Activated CD4-positive, alpha-beta memory T cell treated with anti-CD3 and anti-CD28 coated beads, Interleukin-2, amount 10 ng/mL, durations not matched to agents 7 days and 5 days (primary cell): ENCODE data around the gene KIF3B. TPM values are rescaled to one million over a fixed set of nuclear protein-coding genes. Genes with fewer than 3 reads are reported as not detected.
"Not testable (repeated sequence)": the region's sequence is repeated elsewhere in the genome, so short reads cannot be mapped to it uniquely, and the experiment has no call there.

Experiments
- CTCF ChIA-PET: fragments of 350-600 bp; sonication (Branson Sonifier 250); formaldehyde crosslinking; loops from one replicate; lab custom pipeline; 2021; ENCODE audit warnings: antibody characterized with exemption, inconsistent platforms; lab: Charles Lee
- POLR2A ChIA-PET: fragments of 350-600 bp; sonication (Branson Sonifier 250); formaldehyde crosslinking; loops from one replicate; lab custom pipeline; 2021; ENCODE audit warnings: antibody characterized with exemption; lab: Charles Lee
- DNase-seq: peaks from one replicate; pipeline ENCODE4 v3.0.0-alpha.2; 2020
- H3K27ac Mint-ChIP-seq: one replicate; pipeline ENCODE4 v1.8.0; 2021; ENCODE audit warnings: mild to moderate bottlenecking, mixed read lengths
- H3K27me3 Mint-ChIP-seq: one replicate; pipeline ENCODE4 v1.8.0; 2021; ENCODE audit warnings: mixed read lengths
- H3K36me3 Mint-ChIP-seq: one replicate; pipeline ENCODE4 v1.8.0; 2021; ENCODE audit warnings: low read depth, mixed read lengths
- H3K4me1 Mint-ChIP-seq: one replicate; pipeline ENCODE4 v1.8.0; 2021; ENCODE audit warnings: mixed read lengths
- H3K4me3 Mint-ChIP-seq: one replicate; pipeline ENCODE4 v1.8.0; 2021; ENCODE audit warnings: mild to moderate bottlenecking, mixed read lengths
- H3K9me3 Mint-ChIP-seq: one replicate; pipeline ENCODE4 v1.8.0; 2021; ENCODE audit warnings: mixed read lengths
- total RNA-seq, 2 experiments: library from RNA; stranded (reverse); gene quantifications; one replicate each; pipeline ENCODE4 v1.2.3, GENCODE V29; 2021

The KIF3B gene
- total RNA-seq, 2 experiments from 2014 or later: 23.1 to 23.4 TPM

GRCh38 chr20:32261644-32262043 lies 15.8 kb upstream of the KIF3B start:
- no peak for DNase-seq
- POLR2A ChIA-PET: no interaction called here
- Mint-ChIP-seq H3K36me3 (no peaks in the 10 kb centered on the region), H3K4me1 (peaks cover under 1% of the 10 kb centered on the region), H3K9me3 (no peaks in the 10 kb centered on the region), H3K27ac (no peak overlapping the region), H3K27me3 (no peaks in the 10 kb centered on the region), H3K4me3 (no peak overlapping the region)
- CTCF ChIA-PET: no interaction called here

- Mint-ChIP-seq H3K9me3 (no peaks in the 10 kb centered on the region), H3K4me1 (no peaks in the 10 kb centered on the region), H3K27me3 (no peaks in the 10 kb centered on the region), H3K36me3 (no peaks in the 10 kb centered on the region), H3K27ac (no peak overlapping the region), H3K4me3 (no peak overlapping the region)
- ChIA-PET POLR2A (no interaction called here), CTCF (no interaction called here)
- no peak for DNase-seq
Measured at GRCh38 chr20:32263398-32263954, 14.0 kb upstream of the KIF3B start.

DNA sequence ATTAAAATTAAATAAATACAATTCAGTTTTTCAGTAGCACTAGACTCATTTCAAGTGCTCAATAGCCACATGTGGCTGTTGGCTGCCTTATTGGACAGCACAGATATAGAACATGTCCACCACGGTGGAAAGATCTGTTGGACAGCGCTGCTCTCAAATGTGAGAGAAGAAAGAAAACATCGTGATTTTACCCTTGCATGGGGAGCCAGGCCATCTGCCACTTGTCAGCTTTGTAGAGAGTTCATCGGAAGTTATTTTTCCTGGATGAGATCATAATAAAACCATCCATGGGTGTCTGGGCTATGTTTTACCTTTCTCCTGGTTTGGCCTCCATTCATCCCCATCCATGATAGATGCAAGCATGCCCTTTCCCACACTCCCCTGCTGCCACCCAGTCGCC lies 5.8 kb upstream of the KIF3B start:
- no peak for DNase-seq
- CTCF ChIA-PET: no interaction called here
- Mint-ChIP-seq H3K36me3 (no peaks in the 10 kb centered on the region), H3K27me3 (peaks cover 2% of the 10 kb centered on the region), H3K27ac (no peak overlapping the region), H3K4me3 (no peak overlapping the region), H3K4me1 (peaks cover 7% of the 10 kb centered on the region), H3K9me3 (peaks cover 6% of the 10 kb centered on the region)
- POLR2A ChIA-PET: no interaction called here

- Mint-ChIP-seq H3K4me1 (peaks cover 24% of the 10 kb centered on the region), H3K9me3 (peaks cover 6% of the 10 kb centered on the region), H3K27ac (no peak overlapping the region), H3K36me3 (no peaks in the 10 kb centered on the region), H3K4me3 (no peak overlapping the region), H3K27me3 (peaks cover 2% of the 10 kb centered on the region)
- ChIA-PET POLR2A (no interaction called here), CTCF (no interaction called here)
- DNase-seq: no peak
Measured at GRCh38 chr20:32274359-32274758, 3.1 kb upstream of the KIF3B start.

GRCh38 chr20:32275163-32275562 lies 2.3 kb upstream of the KIF3B start:
- H3K9me3 Mint-ChIP-seq, H3K27ac Mint-ChIP-seq, H3K36me3 Mint-ChIP-seq, H3K4me3 Mint-ChIP-seq, DNase-seq, H3K27me3 Mint-ChIP-seq, CTCF ChIA-PET: not testable (repeated sequence)
- POLR2A ChIA-PET: interaction anchor here (3.4 kb wide), 1 partner anchor 10 kb away, joined by 17 read pairs; no protein-coding TSS in a partner anchor
- peaks cover 31% of the 10 kb centered on the region for H3K4me1 Mint-ChIP-seq

GRCh38 chr20:32278199-32278643 lies 770 bp downstream of the KIF3B start:
- Mint-ChIP-seq H3K27me3 (no peaks in the 10 kb centered on the region), H3K9me3 (peaks cover 6% of the 10 kb centered on the region), H3K4me3 (peak overlapping the region; percentile 91), H3K36me3 (peaks cover 19% of the 10 kb centered on the region), H3K4me1 (peaks cover 53% of the 10 kb centered on the region), H3K27ac (peak overlapping the region; percentile 78)
- POLR2A ChIA-PET: interaction anchor here (1.0 to 3.4 kb wide), 4 partner anchors 7 to 81 kb away, joined by 3 to 17 read pairs (median 5); no protein-coding TSS in a partner anchor
- peak; percentile 18 for DNase-seq
- CTCF ChIA-PET: no interaction called here

DNA sequence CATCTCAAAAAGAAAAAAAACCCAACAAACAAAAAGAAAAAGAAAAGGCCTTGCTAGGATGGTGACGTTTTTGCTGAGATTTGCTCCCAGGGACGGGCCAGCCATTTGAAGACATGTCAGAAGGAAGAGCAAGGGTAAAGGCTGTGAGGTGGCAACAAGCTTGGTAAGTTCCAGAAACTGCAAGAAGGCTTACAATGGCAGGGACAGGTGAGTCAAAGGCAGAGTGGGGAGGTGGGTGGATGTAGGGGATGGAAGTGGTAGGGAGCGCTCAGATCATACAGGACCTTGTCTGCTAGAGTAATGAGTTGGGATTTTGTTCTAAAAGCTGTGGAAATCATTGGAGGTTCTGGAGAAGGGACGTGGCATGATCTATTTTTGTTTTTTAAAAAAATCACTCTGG lies 4.3 kb downstream of the KIF3B start:
- Mint-ChIP-seq H3K4me3 (no peak overlapping the region), H3K36me3 (peaks cover 27% of the 10 kb centered on the region), H3K9me3 (no peaks in the 10 kb centered on the region), H3K4me1 (peaks cover 75% of the 10 kb centered on the region), H3K27ac (no peak overlapping the region), H3K27me3 (no peaks in the 10 kb centered on the region)
- DNase-seq: no peak
- ChIA-PET CTCF (no interaction called here), POLR2A (interaction anchor here (2.8 kb wide), 1 partner anchor 76 kb away, joined by 7 read pairs; the partner anchor contains the start of gene ASXL1)

DNA sequence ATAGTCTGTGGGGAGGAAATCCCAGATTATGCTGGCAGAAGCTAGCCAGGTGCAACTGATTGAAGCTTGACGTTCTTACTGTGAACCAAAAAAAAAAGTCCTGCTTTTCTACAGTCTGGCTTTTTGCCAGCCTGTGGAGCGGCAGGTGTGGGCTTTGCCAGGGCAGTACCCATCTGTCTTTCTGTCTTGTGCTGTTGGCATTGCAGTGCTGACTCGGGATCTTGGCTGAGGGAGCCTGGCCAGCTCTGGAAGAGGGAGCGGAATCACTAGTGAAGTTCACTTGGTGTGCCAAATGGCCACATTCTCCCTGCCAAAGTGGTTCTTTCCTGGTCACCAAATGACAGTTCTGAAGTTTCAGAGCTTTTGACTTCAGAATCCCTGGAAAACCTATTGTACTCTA lies 5.0 kb downstream of the KIF3B start:
- DNase-seq: no peak
- H3K27me3 Mint-ChIP-seq: no peaks in the 10 kb centered on the region
- H3K36me3 Mint-ChIP-seq: peaks cover 27% of the 10 kb centered on the region
- H3K9me3 Mint-ChIP-seq: no peaks in the 10 kb centered on the region
- CTCF ChIA-PET: no interaction called here
- H3K4me1 Mint-ChIP-seq: peaks cover 77% of the 10 kb centered on the region
- H3K27ac Mint-ChIP-seq: no peak overlapping the region
- POLR2A ChIA-PET: interaction anchor here (2.8 kb wide), 1 partner anchor 75 kb away, joined by 7 read pairs; the partner anchor contains the start of gene ASXL1
- no peak overlapping the region for H3K4me3 Mint-ChIP-seq

DNA sequence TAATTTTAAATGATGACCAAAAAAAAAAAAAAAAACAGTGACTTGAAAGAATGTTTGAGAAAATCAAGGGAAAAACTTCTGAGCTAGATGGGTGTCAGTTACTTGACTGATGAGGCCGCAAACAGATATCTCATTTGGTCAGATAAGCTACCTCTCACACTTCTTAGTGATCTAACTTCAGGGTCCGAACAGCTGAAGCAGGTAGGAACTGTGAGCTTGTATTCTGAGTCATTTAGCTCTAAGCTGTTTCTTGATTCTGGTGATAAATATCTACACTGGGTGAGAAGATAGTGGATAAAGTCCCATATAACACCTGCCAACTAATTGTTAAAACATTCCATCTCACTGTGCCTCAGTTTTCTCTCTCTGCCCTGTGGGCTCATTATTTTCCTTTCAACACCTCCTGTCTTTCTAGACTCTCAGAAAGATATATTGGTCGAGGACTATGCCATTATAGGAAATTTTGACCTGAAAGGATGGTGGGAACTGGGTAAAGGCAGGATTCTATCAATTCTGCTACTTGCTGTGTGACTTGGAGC lies 7.7 kb downstream of the KIF3B start:
- H3K36me3 Mint-ChIP-seq: peaks cover 39% of the 10 kb centered on the region
- no peaks in the 10 kb centered on the region for H3K27me3 Mint-ChIP-seq
- H3K9me3 Mint-ChIP-seq: no peaks in the 10 kb centered on the region
- H3K4me1 Mint-ChIP-seq: peaks cover 68% of the 10 kb centered on the region
- DNase-seq: no peak
- peak overlapping the region; percentile 80 for H3K27ac Mint-ChIP-seq
- ChIA-PET CTCF (interaction anchor here (0.7 to 2.1 kb wide), 8 partner anchors 8 to 505 kb away, joined by 3 to 5 read pairs (median 4); partner anchors contain the start of gene ASXL1), POLR2A (interaction anchor here (0.8 to 3.6 kb wide), 12 partner anchors 8 to 534 kb away, joined by 3 to 50 read pairs (median 6); partner anchors contain the start of genes ASXL1, KIF3B and MAPRE1)
- H3K4me3 Mint-ChIP-seq: no peak overlapping the region

GRCh38 chr20:32285621-32286371 lies 8.3 kb downstream of the KIF3B start:
- Mint-ChIP-seq H3K36me3 (peaks cover 39% of the 10 kb centered on the region), H3K27me3 (no peaks in the 10 kb centered on the region)
- CTCF ChIA-PET: interaction anchor here (0.7 to 2.1 kb wide), 9 partner anchors 9 to 504 kb away, joined by 3 to 5 read pairs (median 4); partner anchors contain the start of gene ASXL1

GRCh38 chr20:32287231-32287638 lies 9.8 kb downstream of the KIF3B start:
- Mint-ChIP-seq H3K27me3 (no peaks in the 10 kb centered on the region), H3K27ac (peak overlapping the region; percentile 80), H3K36me3 (peaks cover 28% of the 10 kb centered on the region), H3K4me3 (no peak overlapping the region), H3K9me3 (no peaks in the 10 kb centered on the region), H3K4me1 (peaks cover 53% of the 10 kb centered on the region)
- POLR2A ChIA-PET: interaction anchor here (3.6 kb wide), 1 partner anchor 71 kb away, joined by 50 read pairs; the partner anchor contains the start of gene ASXL1
- CTCF ChIA-PET: no interaction called here
- no peak for DNase-seq

More at GRCh38 chr20:32285621-32286371, 8.3 kb downstream of the KIF3B start:
- DNase-seq: peak; percentile 68
- POLR2A ChIA-PET: interaction anchor here (0.9 to 3.6 kb wide), 13 partner anchors 9 to 534 kb away, joined by 3 to 50 read pairs (median 4); partner anchors contain the start of genes ASXL1, KIF3B and MAPRE1
- peaks cover 66% of the 10 kb centered on the region for H3K4me1 Mint-ChIP-seq
- H3K9me3 Mint-ChIP-seq: no peaks in the 10 kb centered on the region
- H3K4me3 Mint-ChIP-seq: peak overlapping the region; percentile 51
- peak overlapping the region; percentile 80 for H3K27ac Mint-ChIP-seq

DNA sequence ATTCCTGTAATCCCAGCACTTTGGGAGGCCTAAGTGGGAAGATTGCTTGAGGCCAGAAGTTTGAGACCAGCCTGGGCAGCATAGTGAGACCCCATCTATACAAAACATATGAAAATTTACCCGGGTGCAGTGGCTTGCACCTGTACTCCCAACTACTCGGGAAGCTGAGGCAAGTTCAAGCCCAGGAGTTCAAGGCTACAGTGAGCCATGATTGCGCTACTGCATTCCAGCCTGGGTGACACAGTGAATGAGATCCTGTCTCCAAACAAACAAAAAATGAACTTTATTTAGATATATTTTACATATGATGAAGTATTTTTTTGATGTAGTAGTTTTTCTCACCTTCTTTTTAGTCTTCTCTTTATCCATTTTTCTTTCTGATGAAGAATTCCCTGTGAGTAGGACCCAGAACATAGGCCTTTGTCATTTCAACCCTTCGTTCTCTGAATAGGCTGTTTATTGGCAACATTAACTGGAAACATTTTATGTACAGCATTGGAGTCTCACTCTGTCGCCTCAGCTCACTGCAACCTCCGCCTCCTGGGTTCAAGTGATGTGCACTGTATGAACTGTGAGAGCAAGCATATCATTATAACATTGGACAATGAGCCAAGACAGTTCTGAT lies 10.9 kb downstream of the KIF3B start:
- Mint-ChIP-seq H3K36me3 (peaks cover 25% of the 10 kb centered on the region), H3K27ac (no peak overlapping the region)
- POLR2A ChIA-PET: no interaction called here

More for the DNA sequence above, 10.9 kb downstream of the KIF3B start:
- DNase-seq: no peak
- CTCF ChIA-PET: no interaction called here
- no peaks in the 10 kb centered on the region for H3K9me3 Mint-ChIP-seq
- H3K27me3 Mint-ChIP-seq: no peaks in the 10 kb centered on the region
- peaks cover 48% of the 10 kb centered on the region for H3K4me1 Mint-ChIP-seq
- no peak overlapping the region for H3K4me3 Mint-ChIP-seq
